H1 (cell line): Measurements from ENCODE around the gene TAS2R16. TPM values are rescaled to one million over a fixed set of nuclear protein-coding genes. Genes with fewer than 3 reads are reported as not detected.

Experiments
- ATF2 ChIP-seq: IDR thresholded peaks from 2 replicates; pipeline ENCODE4 v1.6.1; 2012; ENCODE audit warnings: low read length, inconsistent platforms
- polyA plus RNA-seq, 7 experiments: library from polyadenylated mRNA; depleted of rRNA in 3 of 7; stranded (reverse) in 5 of 7; unstranded in 2 of 7; fragments of >200 nt in 5 of 7; fragments of 200-250 nt in 2 of 7; gene quantifications; 1 replicate in 5 of 7; 2 replicates in 1 of 7; 4 replicates in 1 of 7; pipeline versions ENCODE4 v1.2.1 to v1.2.3, GENCODE V29; 2011 to 2013; ENCODE audit warnings: missing spikeins in 2 of 7, mixed read lengths in 2 of 7
- total RNA-seq: library from RNA; stranded (reverse); fragmentation: NEBNext Ultra II Directional; extraction: Animal tissue kit (Norgen Biotek cat#: 25700); gene quantifications from 2 replicates; pipeline ENCODE4 v1.2.1, GENCODE V29; 2021

Gene TAS2R16
- total and polyA plus RNA-seq, 2 of the 8 experiments (the other 6 are each of a cell fraction or from before 2014, with no cell fraction given) = not detected

- no peak for TF ChIP-seq ATF2
These were observed 8.1 kb upstream of the TAS2R16 start (continued) for GRCh38 chr7:123003539-123004126.
